Brain microvascular endothelial cell (primary cell): ENCODE results near the gene LRP8.

Source experiments
- DNase-seq: peaks from one replicate; pipeline ENCODE4 v3.0.0-alpha.2; 2020
- H3K27ac ChIP-seq: fragments of 250-450 bp; sonication (Bioruptor Pico); 2 replicates; pipeline ENCODE4 v1.5.1; 2020; ENCODE audit warnings: mild to moderate bottlenecking, moderate library complexity
- H3K27me3 ChIP-seq: fragments of 250-450 bp; sonication (Bioruptor Pico); replicated peaks from 2 replicates; pipeline ENCODE4 v1.5.1; 2020; ENCODE audit warnings: mild to moderate bottlenecking
- H3K36me3 ChIP-seq: fragments of 250-450 bp; sonication (Bioruptor Pico); replicated peaks from 2 replicates; pipeline ENCODE4 v1.5.1; 2020; ENCODE audit warnings: mild to moderate bottlenecking
- H3K4me3 ChIP-seq: 2 replicates; pipeline ENCODE4 v1.5.1; 2011; ENCODE audit warnings: low read depth, mild to moderate bottlenecking, control low read depth, low read length, moderate library complexity
- in situ Hi-C: cut with HindIII; loops from 2 replicates; pipeline ENCODE4 v1.10.0; 2017; ENCODE audit warnings: low sequenced_read_pairs, low pct_ligation_motif_present
- TF ChIP-seq, protein P1 (sequence below): IDR thresholded peaks from 2 replicates; pipeline ENCODE4 v1.5.1; 2011; ENCODE audit warnings: low read depth, mild to moderate bottlenecking, moderate library complexity, low read length, control low read depth, inconsistent platforms; ENCODE audit errors: missing control alignments

Gene LRP8

DNA sequence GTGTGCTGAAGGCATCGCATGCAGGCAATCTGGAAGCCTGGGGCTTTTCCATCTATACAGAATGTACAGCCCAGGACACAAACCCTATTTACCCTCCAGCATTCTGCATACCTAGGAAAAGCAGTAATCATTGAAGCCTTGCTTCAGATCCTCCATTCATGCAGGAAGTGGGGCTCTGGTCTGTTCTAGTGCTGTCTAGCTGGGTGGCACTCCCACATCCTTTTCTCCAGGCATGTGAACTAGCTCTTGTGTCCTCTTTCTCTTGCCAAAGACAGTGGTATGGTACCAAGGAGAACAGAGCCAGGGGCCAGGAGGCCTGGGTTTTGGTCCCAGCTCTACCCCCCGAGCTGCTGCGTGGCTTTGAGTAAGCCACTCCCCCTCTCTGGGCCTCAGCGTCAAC lies 21.7 kb downstream of the LRP8 start:
- Histone ChIP-seq H3K27me3 (no peaks in the 10 kb centered on the region), H3K27ac (no peak overlapping the region), H3K4me3 (no peak overlapping the region), H3K36me3 (no peaks in the 10 kb centered on the region)
- DNase-seq: no peak
- in situ Hi-C loops: no loop called here
- TF ChIP-seq, protein P1, sequence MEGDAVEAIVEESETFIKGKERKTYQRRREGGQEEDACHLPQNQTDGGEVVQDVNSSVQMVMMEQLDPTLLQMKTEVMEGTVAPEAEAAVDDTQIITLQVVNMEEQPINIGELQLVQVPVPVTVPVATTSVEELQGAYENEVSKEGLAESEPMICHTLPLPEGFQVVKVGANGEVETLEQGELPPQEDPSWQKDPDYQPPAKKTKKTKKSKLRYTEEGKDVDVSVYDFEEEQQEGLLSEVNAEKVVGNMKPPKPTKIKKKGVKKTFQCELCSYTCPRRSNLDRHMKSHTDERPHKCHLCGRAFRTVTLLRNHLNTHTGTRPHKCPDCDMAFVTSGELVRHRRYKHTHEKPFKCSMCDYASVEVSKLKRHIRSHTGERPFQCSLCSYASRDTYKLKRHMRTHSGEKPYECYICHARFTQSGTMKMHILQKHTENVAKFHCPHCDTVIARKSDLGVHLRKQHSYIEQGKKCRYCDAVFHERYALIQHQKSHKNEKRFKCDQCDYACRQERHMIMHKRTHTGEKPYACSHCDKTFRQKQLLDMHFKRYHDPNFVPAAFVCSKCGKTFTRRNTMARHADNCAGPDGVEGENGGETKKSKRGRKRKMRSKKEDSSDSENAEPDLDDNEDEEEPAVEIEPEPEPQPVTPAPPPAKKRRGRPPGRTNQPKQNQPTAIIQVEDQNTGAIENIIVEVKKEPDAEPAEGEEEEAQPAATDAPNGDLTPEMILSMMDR: no peak

DNA sequence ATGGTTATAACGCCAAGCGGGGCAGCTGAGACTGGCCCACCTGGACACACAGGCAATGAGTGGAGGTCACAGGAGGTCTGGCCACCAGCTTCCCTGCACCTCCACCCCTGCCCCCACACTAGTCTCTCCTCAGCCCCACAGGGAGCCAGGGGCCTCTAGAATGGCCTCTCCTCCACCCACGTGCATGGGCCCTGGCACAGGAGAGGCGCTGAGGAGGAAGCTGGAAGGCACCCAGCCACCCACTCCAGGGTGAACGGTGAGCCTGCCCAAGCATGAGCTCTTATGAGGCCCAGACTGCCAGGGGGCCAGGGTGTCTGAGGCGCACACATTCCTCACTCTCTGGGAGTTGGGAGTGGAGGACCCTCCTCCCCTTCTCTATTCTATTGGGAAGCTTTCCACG lies 22.2 kb downstream of the LRP8 start:
- Histone ChIP-seq H3K27me3 (no peaks in the 10 kb centered on the region), H3K27ac (no peak overlapping the region), H3K4me3 (no peak overlapping the region), H3K36me3 (no peaks in the 10 kb centered on the region)
- TF ChIP-seq, protein P1: no peak
- no peak for DNase-seq
- in situ Hi-C loops: no loop called here

DNA sequence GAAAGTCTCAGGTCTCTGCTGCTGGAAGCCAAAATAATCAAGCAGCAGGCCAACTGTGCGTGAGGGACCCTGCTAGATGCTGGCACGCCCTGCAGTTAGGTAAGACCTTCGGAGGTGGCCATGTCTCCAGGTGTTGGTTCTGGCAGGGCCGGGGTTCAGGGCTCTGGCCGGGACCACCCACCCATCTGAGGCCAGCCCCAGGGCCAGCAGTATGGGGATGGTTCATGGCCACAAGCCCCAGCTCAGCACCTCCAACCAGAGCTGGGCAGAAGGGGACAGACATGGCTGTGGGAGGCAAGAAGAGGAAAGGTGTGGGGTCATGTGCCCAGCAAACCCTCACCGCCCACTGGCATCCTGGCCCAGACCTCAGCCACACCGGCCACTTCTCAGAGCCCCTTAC lies 23.3 kb downstream of the LRP8 start:
- no peaks in the 10 kb centered on the region for H3K36me3 ChIP-seq
- TF ChIP-seq, protein P1: no peak
- DNase-seq: no peak
- H3K27ac ChIP-seq: no peak overlapping the region
- in situ Hi-C loops: no loop called here
- no peak overlapping the region for H3K4me3 ChIP-seq
- H3K27me3 ChIP-seq: no peaks in the 10 kb centered on the region

DNA sequence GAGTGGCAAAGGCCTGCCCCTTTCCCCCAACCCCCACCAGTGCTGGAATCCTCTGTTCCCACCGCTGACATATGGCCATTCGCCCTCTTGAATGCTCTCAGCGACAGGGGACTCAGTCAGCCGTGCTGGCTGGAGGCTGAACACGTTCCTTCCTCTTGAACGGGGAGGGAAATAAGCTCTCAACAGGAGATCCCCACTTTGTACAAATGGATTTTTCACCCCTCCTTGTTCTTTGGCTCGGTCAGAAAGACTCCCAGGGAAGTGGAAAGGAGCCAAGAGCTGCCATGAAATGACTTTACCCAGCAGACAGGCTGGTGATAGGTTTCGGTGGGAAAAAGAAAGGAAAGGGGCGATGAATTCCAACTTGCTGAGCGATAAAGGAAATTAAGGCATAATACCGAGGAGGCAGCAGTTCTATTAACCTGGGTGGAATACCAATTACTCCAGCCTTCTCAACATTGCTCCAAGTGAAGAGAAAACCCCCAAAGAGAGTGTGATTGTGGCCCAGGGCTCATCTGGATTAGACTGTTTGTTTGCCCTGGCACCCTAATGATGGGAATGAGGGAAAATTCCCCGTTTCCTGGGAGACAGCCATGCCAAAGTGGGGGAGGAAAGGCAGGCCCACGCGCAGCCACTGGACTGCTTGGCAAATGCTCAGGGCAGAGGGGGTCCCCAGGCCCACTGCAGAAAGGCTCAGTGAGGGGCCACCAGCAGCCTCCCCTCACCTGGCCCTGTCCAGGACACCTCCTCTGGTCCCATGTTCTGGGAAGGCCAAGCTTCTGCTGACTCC lies 23.9 kb downstream of the LRP8 start:
- H3K27ac ChIP-seq: no peak overlapping the region
- H3K27me3 ChIP-seq: no peaks in the 10 kb centered on the region
- TF ChIP-seq, protein P1: no peak
- DNase-seq: no peak
- H3K36me3 ChIP-seq: no peaks in the 10 kb centered on the region
- H3K4me3 ChIP-seq: no peak overlapping the region
- in situ Hi-C loops: no loop called here

DNA sequence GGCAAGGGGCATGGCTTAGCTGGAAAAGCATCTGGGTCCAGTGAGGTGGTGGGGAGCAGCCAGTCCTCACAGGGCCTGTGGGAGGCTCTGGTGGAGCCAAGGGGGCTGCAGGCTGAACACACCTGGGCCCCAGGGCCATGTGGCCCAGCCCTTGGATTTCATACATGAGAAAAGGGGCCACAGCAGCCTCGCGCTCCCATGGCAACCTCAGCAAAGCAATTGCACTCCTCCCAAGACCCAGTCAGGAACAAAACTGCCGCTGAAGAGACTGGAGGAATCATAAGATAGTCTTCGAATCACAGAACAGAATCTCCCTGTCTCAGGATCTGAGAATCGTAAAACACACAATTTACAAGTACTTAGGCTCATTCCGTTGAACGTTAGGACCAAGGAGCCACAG lies 24.6 kb downstream of the LRP8 start:
- no peaks in the 10 kb centered on the region for H3K27me3 ChIP-seq
- no peaks in the 10 kb centered on the region for H3K36me3 ChIP-seq
- TF ChIP-seq, protein P1: no peak
- DNase-seq: no peak
- no peak overlapping the region for H3K27ac ChIP-seq
- in situ Hi-C loops: no loop called here
- no peak overlapping the region for H3K4me3 ChIP-seq

DNA sequence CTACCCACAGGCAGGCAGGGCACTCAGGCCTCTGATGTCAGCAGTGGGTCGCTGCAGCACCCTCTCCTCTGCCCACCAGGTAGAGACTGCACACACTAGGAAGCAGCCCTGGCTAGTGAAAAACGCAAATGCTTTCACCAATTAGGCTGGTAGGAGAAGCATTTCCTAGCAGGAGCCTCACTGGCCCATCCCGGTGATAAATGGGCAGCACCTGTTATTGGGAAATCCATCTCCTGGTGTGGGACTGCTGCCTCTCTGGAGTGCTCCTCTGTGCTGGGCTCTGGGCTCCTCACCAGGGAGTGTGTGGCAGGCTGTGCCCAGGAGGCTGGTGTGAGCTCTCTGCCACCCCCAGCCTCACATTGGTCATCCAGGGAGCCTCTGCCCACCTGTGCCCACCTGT lies 28.6 kb downstream of the LRP8 start:
- Histone ChIP-seq H3K27ac (no peak overlapping the region), H3K4me3 (no peak overlapping the region), H3K27me3 (no peaks in the 10 kb centered on the region), H3K36me3 (no peaks in the 10 kb centered on the region)
- DNase-seq: no peak
- TF ChIP-seq, protein P1: no peak
- in situ Hi-C loops: no loop called here
